Activated CD4-positive, alpha-beta T cell treated with anti-CD3 and anti-CD28 coated beads, Interleukin-2, Interleukin-6, amounts not matched to agents 100 ng/mL and 50 ng/mL, durations not matched to agents 16 hours and 8 hours (primary cell): ENCODE measurements around the gene TOGARAM1.

ENCODE experiments used
- DNase-seq: peaks from one replicate; pipeline ENCODE4 v3.0.0-alpha.2; 2020

TOGARAM1 gene

GRCh38 chr14:45103806-45104205 is 141.8 kb downstream of the TOGARAM1 start:
- no peak for DNase-seq

GRCh38 chr14:45104561-45104960 is 142.6 kb downstream of the TOGARAM1 start:
- no peak for DNase-seq

- peak; percentile 23 for DNase-seq
Measured at GRCh38 chr14:45112896-45113781, 151.1 kb downstream of the TOGARAM1 start.

GRCh38 chr14:45114327-45114726 is 152.3 kb downstream of the TOGARAM1 start:
- no peak for DNase-seq

- DNase-seq, result no peak
Measured at GRCh38 chr14:45118594-45118993, 156.6 kb downstream of the TOGARAM1 start.

GRCh38 chr14:45120096-45120495 is 158.1 kb downstream of the TOGARAM1 start:
- no peak for DNase-seq

- no peak for DNase-seq
Measured at GRCh38 chr14:45123271-45123670, 161.3 kb downstream of the TOGARAM1 start.
